ENCODE measurements around the gene POLG2.

GRCh38 chr17:64496348-64496785 is 487 bp downstream of the POLG2 start:
- TF ChIP-seq CTCF (IDR thresholded peaks at IDR 0.05; ENCODE audit: low read depth, low read length, missing input control) (no peak), HNF4A (conservative IDR thresholded peaks at IDR 0.05) (no peak), FOXA1 (IDR thresholded peaks at IDR 0.05) (no peak), GABPA (IDR thresholded peaks at IDR 0.05 in 1 of 2, conservative IDR thresholded peaks at IDR 0.05 in 1 of 2) (no peak), JUND (IDR thresholded peaks at IDR 0.05) (no peak)

All from liver (tissue), 3 donors.